Measurements from ENCODE around the gene SDSL. TPM values are rescaled to one million over a fixed set of nuclear protein-coding genes. Genes with fewer than 3 reads are reported as not detected.

Gene SDSL
- total and polyA plus RNA-seq, 2 of the 4 experiments (the other 2 are of a cell fraction): 6.3 to 10.9 TPM

DNA sequence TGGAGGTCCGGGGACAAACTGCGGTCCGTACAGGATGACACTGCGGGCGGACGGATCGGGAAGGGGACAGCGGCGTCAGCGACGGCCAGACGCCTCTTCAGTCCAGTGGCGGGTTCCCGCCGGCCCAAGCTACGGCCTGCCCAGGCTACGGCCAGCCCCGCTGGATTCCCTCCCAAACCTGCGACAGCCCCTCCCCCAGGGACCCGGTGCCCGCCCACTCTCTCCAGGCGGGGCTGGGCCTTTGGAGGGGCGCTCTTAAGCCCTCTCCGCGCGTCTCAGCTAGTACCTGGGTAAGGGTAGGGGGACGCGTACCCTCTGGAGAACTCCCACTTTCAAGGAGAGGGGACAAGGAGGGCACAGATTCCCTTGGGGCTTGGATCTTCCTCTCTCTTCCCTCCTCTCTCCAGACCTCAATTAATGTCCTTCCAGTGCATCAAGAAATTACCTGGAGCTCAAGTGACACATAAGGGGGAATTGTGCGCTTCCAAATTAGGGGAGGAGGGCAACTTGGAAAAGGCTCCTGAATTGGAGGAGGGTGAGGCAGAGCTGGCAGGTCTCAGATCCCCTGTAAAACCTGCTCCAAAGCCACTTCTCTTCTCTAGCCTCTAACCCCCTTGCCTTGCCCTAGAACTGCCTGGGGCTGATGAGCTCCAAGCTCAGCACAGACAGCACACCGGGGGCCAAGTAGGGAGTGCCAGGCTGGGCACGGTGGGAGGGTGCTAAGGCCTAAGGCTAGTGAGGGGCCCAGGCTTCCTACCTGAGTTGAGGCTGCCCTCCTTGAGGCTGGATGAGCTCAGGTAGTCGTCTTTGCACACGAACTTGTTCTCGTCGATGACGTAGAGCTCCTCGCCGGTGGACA, 46.4 kb downstream of the SDSL start:
- intact Hi-C loops (cut with micrococcal nuclease): no loop called here
- Histone ChIP-seq H4K5ac (ENCODE audit: low read depth, low read length) (no peak overlapping the region), H3K36me3 (ENCODE audit: control insufficient read depth, insufficient read depth, low read length) (no peaks in the 10 kb centered on the region), H4K91ac (ENCODE audit: insufficient read depth, low read depth, low read length) (no peak overlapping the region), H3K27me3 (ENCODE audit: control insufficient read depth, insufficient read depth, low read length) (peaks cover 98% of the 10 kb centered on the region), H4K20me1 (ENCODE audit: insufficient read depth, low read length) (no peaks in the 10 kb centered on the region), H2AK5ac (ENCODE audit: low read depth, low read length) (no peak overlapping the region), H3K4me1 (ENCODE audit: control insufficient read depth, insufficient read depth, low read length) (no peaks in the 10 kb centered on the region; the same call in 1 of the 2 replicates), H2BK5ac (ENCODE audit: low read depth, low read length, poor library complexity, severe bottlenecking) (no peak overlapping the region), H4K8ac (ENCODE audit: low read depth in 2 of 2, low read length in 2 of 2) (no peak overlapping the region), H3K23ac (ENCODE audit: low read depth, low read length) (no peak overlapping the region), H3K9ac (ENCODE audit: low read depth, low read length) (no peak overlapping the region), H2BK15ac (ENCODE audit: low read depth, low read length) (no peak overlapping the region), H2BK120ac (ENCODE audit: low read depth, low read length) (no peak overlapping the region), H2AFZ (replicated peaks; ENCODE audit: low read length, poor library complexity) (no peak overlapping the region), H3K56ac (ENCODE audit: extremely low read depth, insufficient read depth, low read length) (no peak overlapping the region), H3K4ac (ENCODE audit: low read depth, low read length) (no peak overlapping the region), H3K9me1 (ENCODE audit: insufficient read depth, low read length) (no peaks in the 10 kb centered on the region), H3K18ac (ENCODE audit: low read depth, low read length) (no peak overlapping the region), H3K4me2 (ENCODE audit: low read depth, low read length) (no peak overlapping the region), H2BK20ac (ENCODE audit: low read depth, low read length) (no peak overlapping the region), H3K79me1 (ENCODE audit: low read depth in 1 of 2, low read length in 2 of 2) (no peaks in the 10 kb centered on the region), H3K27ac (ENCODE audit: insufficient read depth, low read length) (no peak overlapping the region), H3K4me3 (ENCODE audit: insufficient read depth, low read depth, low read length) (no peak overlapping the region), H2AK9ac (replicated peaks; ENCODE audit: low read depth, low read length, poor library complexity) (no peak overlapping the region), H3K9me3 (ENCODE audit: control insufficient read depth, insufficient read depth, low read length) (no peaks in the 10 kb centered on the region), H3K14ac (replicated peaks; ENCODE audit: low read depth, low read length) (no peak overlapping the region)
- ChIA-PET CTCF (no interaction called here), POLR2A (ENCODE audit: unreplicated experiment) (interaction anchor here (0.6 kb wide), 1 partner anchor 30 kb away, joined by 4 read pairs; no protein-coding TSS in a partner anchor)
- in situ Hi-C loops (cut with MboI; ENCODE audit: low sequenced_read_pairs): no loop called here
- dilution Hi-C loops (cut with HindIII; ENCODE audit: low sequenced_read_pairs, unreplicated experiment): no loop called here
- no TSS peak for BruUV-seq (replicated peaks)
- WGBS, 2 experiments (ENCODE audit: extremely low coverage in 2 of 2, insufficient read length in 1 of 2): 2% methylated on average over 19 of the region's 38 CpGs; no CpG with 5 or more reads in 1 of the 2 experiments
- no peak for DNase-seq
- ATAC-seq (ENCODE audit: low read depth): no peak
- TF ChIP-seq CEBPB (IDR thresholded peaks at IDR 0.05; ENCODE audit: low read depth, low read length) (no peak), USF2 (IDR thresholded peaks at IDR 0.05; ENCODE audit: low read depth, low read length) (no peak), RCOR1 (IDR thresholded peaks at IDR 0.05; ENCODE audit: insufficient replicate concordance, low read length) (no peak), BHLHE40 (IDR thresholded peaks at IDR 0.05; ENCODE audit: low read depth, low read length) (no peak), SMC3 (IDR thresholded peaks at IDR 0.05; ENCODE audit: low read depth, low read length) (no peak), MXI1 (IDR thresholded peaks at IDR 0.05; ENCODE audit: borderline replicate concordance, low read depth, low read length) (no peak), RAD21 (IDR thresholded peaks at IDR 0.05; ENCODE audit: low read length) (no peak), NFE2L2 (IDR thresholded peaks at IDR 0.05; ENCODE audit: low read depth, low read length) (no peak), RFX5 (IDR thresholded peaks at IDR 0.05; ENCODE audit: low read depth, low read length) (no peak), POLR2A (IDR thresholded peaks at IDR 0.05; ENCODE audit: low read depth, low read length) (no peak), FOS (IDR thresholded peaks at IDR 0.05; ENCODE audit: low read depth, low read length) (no peak), MAZ (IDR thresholded peaks at IDR 0.05; ENCODE audit: borderline replicate concordance, low read depth, low read length) (no peak), CHD1 (IDR thresholded peaks at IDR 0.05; ENCODE audit: low read depth, low read length) (no peak)
- TF ChIP-seq, protein P1, sequence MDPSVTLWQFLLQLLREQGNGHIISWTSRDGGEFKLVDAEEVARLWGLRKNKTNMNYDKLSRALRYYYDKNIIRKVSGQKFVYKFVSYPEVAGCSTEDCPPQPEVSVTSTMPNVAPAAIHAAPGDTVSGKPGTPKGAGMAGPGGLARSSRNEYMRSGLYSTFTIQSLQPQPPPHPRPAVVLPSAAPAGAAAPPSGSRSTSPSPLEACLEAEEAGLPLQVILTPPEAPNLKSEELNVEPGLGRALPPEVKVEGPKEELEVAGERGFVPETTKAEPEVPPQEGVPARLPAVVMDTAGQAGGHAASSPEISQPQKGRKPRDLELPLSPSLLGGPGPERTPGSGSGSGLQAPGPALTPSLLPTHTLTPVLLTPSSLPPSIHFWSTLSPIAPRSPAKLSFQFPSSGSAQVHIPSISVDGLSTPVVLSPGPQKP (IDR thresholded peaks at IDR 0.05; ENCODE audit: borderline replicate concordance, low read depth, low read length): no peak
- TF ChIP-seq, protein P2, sequence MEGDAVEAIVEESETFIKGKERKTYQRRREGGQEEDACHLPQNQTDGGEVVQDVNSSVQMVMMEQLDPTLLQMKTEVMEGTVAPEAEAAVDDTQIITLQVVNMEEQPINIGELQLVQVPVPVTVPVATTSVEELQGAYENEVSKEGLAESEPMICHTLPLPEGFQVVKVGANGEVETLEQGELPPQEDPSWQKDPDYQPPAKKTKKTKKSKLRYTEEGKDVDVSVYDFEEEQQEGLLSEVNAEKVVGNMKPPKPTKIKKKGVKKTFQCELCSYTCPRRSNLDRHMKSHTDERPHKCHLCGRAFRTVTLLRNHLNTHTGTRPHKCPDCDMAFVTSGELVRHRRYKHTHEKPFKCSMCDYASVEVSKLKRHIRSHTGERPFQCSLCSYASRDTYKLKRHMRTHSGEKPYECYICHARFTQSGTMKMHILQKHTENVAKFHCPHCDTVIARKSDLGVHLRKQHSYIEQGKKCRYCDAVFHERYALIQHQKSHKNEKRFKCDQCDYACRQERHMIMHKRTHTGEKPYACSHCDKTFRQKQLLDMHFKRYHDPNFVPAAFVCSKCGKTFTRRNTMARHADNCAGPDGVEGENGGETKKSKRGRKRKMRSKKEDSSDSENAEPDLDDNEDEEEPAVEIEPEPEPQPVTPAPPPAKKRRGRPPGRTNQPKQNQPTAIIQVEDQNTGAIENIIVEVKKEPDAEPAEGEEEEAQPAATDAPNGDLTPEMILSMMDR (conservative IDR thresholded peaks at IDR 0.05; ENCODE audit: low read depth, low read length): no peak
